MM.1S (cell line): ENCODE data around the gene GRK3.
"Not testable (repeated sequence)": the region's sequence is repeated elsewhere in the genome, so short reads cannot be mapped to it uniquely, and the experiment has no call there.

Source experiments
- DNase-seq: peaks from one replicate; pipeline ENCODE4 v3.0.0-alpha.2; 2015
- H2AFZ ChIP-seq: fragments of 300-600 bp; sonication (generic); 2 replicates; pipeline ENCODE4 v1.6.0; 2016; ENCODE audit warnings: antibody characterized with exemption, low read length
- H3F3A ChIP-seq: fragments of 300-600 bp; sonication (generic); 2 replicates; pipeline ENCODE4 v1.6.1; 2016; ENCODE audit warnings: mild to moderate bottlenecking, antibody characterized with exemption, low read length, moderate library complexity, mixed read lengths; ENCODE audit not compliant: insufficient read depth
- H3K27ac ChIP-seq: fragments of 300-600 bp; sonication (generic); 2 replicates; pipeline ENCODE4 v1.5.1; 2016; ENCODE audit warnings: mild to moderate bottlenecking, low read length
- H3K27me3 ChIP-seq: fragments of 300-600 bp; sonication (generic); replicated peaks from 2 replicates; pipeline ENCODE4 v1.6.0; 2016; ENCODE audit warnings: low read length; ENCODE audit not compliant: insufficient read depth
- H3K36me3 ChIP-seq: fragments of 300-600 bp; sonication (generic); replicated peaks from 2 replicates; pipeline ENCODE4 v1.6.1; 2016; ENCODE audit warnings: mild to moderate bottlenecking, low read length, mixed read lengths; ENCODE audit not compliant: insufficient read depth
- H3K4me1 ChIP-seq: fragments of 300-600 bp; sonication (generic); 2 replicates; pipeline ENCODE4 v1.6.1; 2016; ENCODE audit warnings: low read length, mixed read lengths
- H3K4me2 ChIP-seq: fragments of 300-600 bp; sonication (generic); 2 replicates; pipeline ENCODE4 v1.6.0; 2016; ENCODE audit warnings: low read depth, low read length
- H3K4me3 ChIP-seq: fragments of 300-600 bp; sonication (generic); 2 replicates; pipeline ENCODE4 v1.5.1; 2016; ENCODE audit warnings: low read length, mixed read lengths
- H3K79me2 ChIP-seq: fragments of 300-600 bp; sonication (generic); 2 replicates; pipeline ENCODE4 v1.6.1; 2016; ENCODE audit warnings: mixed run types, low read length, mixed read lengths
- H3K9ac ChIP-seq: fragments of 300-600 bp; sonication (generic); 2 replicates; pipeline ENCODE4 v1.6.1; 2016; ENCODE audit warnings: low read length, mixed read lengths
- H3K9me2 ChIP-seq: fragments of 300-600 bp; sonication (generic); replicated peaks from 2 replicates; pipeline ENCODE4 v1.6.1; 2016; ENCODE audit warnings: mild to moderate bottlenecking, low read length, mixed read lengths; ENCODE audit not compliant: insufficient read depth
- H3K9me3 ChIP-seq: fragments of 300-600 bp; sonication (generic); replicated peaks from 2 replicates; pipeline ENCODE4 v1.6.1; 2016; ENCODE audit warnings: mild to moderate bottlenecking, low read length, mixed read lengths; ENCODE audit not compliant: insufficient read depth
- H4K20me1 ChIP-seq: fragments of 300-600 bp; sonication (generic); 2 replicates; pipeline ENCODE4 v1.6.1; 2016; ENCODE audit warnings: mild to moderate bottlenecking, low read length, moderate library complexity, mixed read lengths; ENCODE audit not compliant: insufficient read depth
- CTCF ChIP-seq: fragments of 300-600 bp; sonication (generic); IDR thresholded peaks from 2 replicates; pipeline ENCODE4 v1.5.1; 2016; ENCODE audit warnings: antibody characterized with exemption, low read length, mixed read lengths
- EZH2 ChIP-seq: fragments of 300-600 bp; sonication (generic); optimal IDR thresholded peaks from 2 replicates; pipeline ENCODE3; 2017; ENCODE audit warnings: low read depth, mild to moderate bottlenecking, antibody characterized with exemption, low read length, mixed read lengths
- EZH2phosphoT487 ChIP-seq: fragments of 300-600 bp; sonication (generic); IDR thresholded peaks from 2 replicates; pipeline ENCODE4 v1.6.1; 2018; ENCODE audit warnings: antibody characterized with exemption, low read length

Gene GRK3

GRCh38 chr22:25614791-25615190 is 50.3 kb downstream of the GRK3 start:
- not testable (repeated sequence) for H3K9me2 ChIP-seq, H3F3A ChIP-seq, H3K27ac ChIP-seq, H3K9ac ChIP-seq, H3K4me2 ChIP-seq, DNase-seq, H3K4me1 ChIP-seq, H3K79me2 ChIP-seq, H3K9me3 ChIP-seq, H3K27me3 ChIP-seq, H3K4me3 ChIP-seq, H4K20me1 ChIP-seq, H3K36me3 ChIP-seq, H2AFZ ChIP-seq

DNA sequence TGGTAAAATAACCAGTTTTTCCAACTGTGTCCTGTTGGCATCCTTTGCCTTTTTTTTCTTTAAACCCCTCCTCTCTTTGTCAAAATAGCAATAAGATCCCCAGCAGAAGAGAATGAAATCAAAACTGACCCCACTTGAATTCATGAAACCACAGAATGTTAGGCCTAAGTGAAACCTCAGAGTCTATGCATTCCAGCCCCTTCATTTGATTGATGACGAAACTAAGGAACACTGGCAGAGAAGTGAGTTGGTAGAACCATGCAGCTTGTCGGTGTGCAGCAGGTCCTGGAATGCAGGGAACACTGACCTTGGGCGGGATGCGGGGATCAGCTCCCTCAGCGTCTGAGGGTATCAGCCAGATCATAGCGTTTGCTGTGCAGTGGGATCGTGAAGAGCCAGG is 57.5 kb downstream of the GRK3 start:
- no peaks in the 10 kb centered on the region for H3K4me1 ChIP-seq
- no peaks in the 10 kb centered on the region for H3K79me2 ChIP-seq
- H3K4me2 ChIP-seq: no peak overlapping the region
- no peak overlapping the region for H3K9ac ChIP-seq
- H3K4me3 ChIP-seq: no peak overlapping the region
- H2AFZ ChIP-seq: no peak overlapping the region
- no peaks in the 10 kb centered on the region for H3K9me3 ChIP-seq
- no peaks in the 10 kb centered on the region for H4K20me1 ChIP-seq
- H3K27ac ChIP-seq: no peak overlapping the region
- TF ChIP-seq CTCF: no peak
- no peak for TF ChIP-seq EZH2phosphoT487
- TF ChIP-seq EZH2: no peak
- no peak for DNase-seq
- no peaks in the 10 kb centered on the region for H3K27me3 ChIP-seq
- H3F3A ChIP-seq: no peaks in the 10 kb centered on the region
- no peaks in the 10 kb centered on the region for H3K9me2 ChIP-seq
- no peaks in the 10 kb centered on the region for H3K36me3 ChIP-seq

GRCh38 chr22:25623310-25623734 is 58.8 kb downstream of the GRK3 start:
- Histone ChIP-seq H3K4me3 (no peak overlapping the region), H4K20me1 (no peaks in the 10 kb centered on the region), H2AFZ (no peak overlapping the region), H3K27ac (no peak overlapping the region), H3F3A (no peaks in the 10 kb centered on the region), H3K4me2 (no peak overlapping the region), H3K9me3 (no peaks in the 10 kb centered on the region), H3K4me1 (no peaks in the 10 kb centered on the region), H3K9ac (no peak overlapping the region), H3K9me2 (no peaks in the 10 kb centered on the region), H3K79me2 (no peaks in the 10 kb centered on the region), H3K36me3 (no peaks in the 10 kb centered on the region), H3K27me3 (no peaks in the 10 kb centered on the region)
- no peak for DNase-seq
- TF ChIP-seq EZH2 (no peak), CTCF (no peak), EZH2phosphoT487 (no peak)

DNA sequence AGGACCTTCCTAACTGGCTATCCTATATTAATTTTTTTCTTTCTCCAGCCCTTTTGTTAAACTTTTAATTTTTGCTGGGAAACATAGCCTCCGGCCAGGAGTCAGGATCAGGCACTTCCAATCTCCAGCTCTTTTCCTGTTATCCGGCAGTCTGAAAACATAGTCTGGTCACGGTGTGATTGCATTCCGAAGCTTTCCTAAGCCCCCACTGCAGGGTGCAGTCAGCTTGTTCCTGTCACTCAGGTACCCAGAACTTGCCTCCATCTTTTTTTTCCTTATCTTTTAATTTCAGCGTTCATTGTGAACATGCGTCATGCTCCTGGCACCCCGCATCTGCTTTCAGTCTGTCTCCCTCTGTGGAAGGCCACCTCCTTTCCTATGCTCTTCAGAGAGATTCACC is 59.4 kb downstream of the GRK3 start:
- no peak for DNase-seq
- Histone ChIP-seq H3K9ac (no peak overlapping the region), H3K4me1 (no peaks in the 10 kb centered on the region), H3K9me3 (no peaks in the 10 kb centered on the region), H3K9me2 (no peaks in the 10 kb centered on the region), H3K27ac (no peak overlapping the region), H2AFZ (no peak overlapping the region), H3K36me3 (no peaks in the 10 kb centered on the region), H4K20me1 (no peaks in the 10 kb centered on the region), H3K27me3 (no peaks in the 10 kb centered on the region), H3K4me2 (no peak overlapping the region), H3K4me3 (no peak overlapping the region), H3F3A (no peaks in the 10 kb centered on the region), H3K79me2 (no peaks in the 10 kb centered on the region)
- no peak for TF ChIP-seq CTCF
- TF ChIP-seq EZH2phosphoT487: no peak
- no peak for TF ChIP-seq EZH2
